Spleen (tissue), 7 donors: ENCODE results near the gene CPSF4.

Source experiments
- CTCF ChIP-seq, 11 experiments: fragments of 200-600 bp in 7 of 11; fragments of 450-650 bp in 4 of 11; sonication (generic) in 4 of 11; IDR thresholded peaks in 8 of 11; conservative IDR thresholded peaks in 3 of 11; 1 replicate in 7 of 11; 2 replicates in 4 of 11; pipeline versions ENCODE4 v1.4.0 to v1.8.0; 2016 to 2021; ENCODE audit warnings: antibody characterized with exemption in 11 of 11, inconsistent platforms in 4 of 11, mild to moderate bottlenecking in 1 of 11
- POLR2A ChIP-seq, 3 donors: fragments of 450-650 bp; IDR thresholded peaks; one replicate each; pipeline ENCODE4 v1.5.1; 2017; ENCODE audit warnings: antibody characterized with exemption in 3 of 3, mild to moderate bottlenecking in 1 of 3
- POLR2AphosphoS5 ChIP-seq, 3 donors: sonication (generic); formaldehyde crosslinking; IDR thresholded peaks; one replicate each; pipeline ENCODE4 v1.5.1; 2017; ENCODE audit warnings: antibody characterized with exemption in 3 of 3
- donor health status: DM: no; HTN: no; CAD: no; lungs with moderate emphysema.
- donor health status: DM: no; HTN: no; CAD: no.
- donor health status: DM: no; HTN: no; CAD: no.

GRCh38 chr7:99392046-99392445, 46.7 kb upstream of the CPSF4 start:
- TF ChIP-seq POLR2AphosphoS5 (IDR thresholded peaks at IDR 0.05) (no peak), CTCF (IDR thresholded peaks at IDR 0.05 in 8 of 11, conservative IDR thresholded peaks at IDR 0.05 in 3 of 11) (no peak), POLR2A (IDR thresholded peaks at IDR 0.05) (no peak)
